ENCODE results near the gene CPT1C. TPM values are rescaled to one million over a fixed set of nuclear protein-coding genes. Genes with fewer than 3 reads are reported as not detected.

CPT1C gene
- total RNA-seq, 4 donors from 2014 or later: 0.97 to 3.3 (median 1.8) TPM

- peak within 1 kb of the TSS; percentile 80 for H3K4me3 ChIP-seq (ENCODE audit: low read depth, poor library complexity, severe bottlenecking)
- DNase-seq (ENCODE audit: low spot score in 2 of 2): no peak
- 1% methylated on average over 35 to 47 of the region's 57 CpGs for WGBS, 2 donors
- intact Hi-C loops (cut with DNase I; ENCODE audit: low total_unique reads): no loop called here
- TF ChIP-seq CTCF (IDR thresholded peaks at IDR 0.05) (no peak), POLR2A (IDR thresholded peaks at IDR 0.05) (peak in 1 of 2 donors; percentile 8)
These were observed 13.6 kb upstream of the CPT1C start, which contains the start of gene PRMT1 for GRCh38 chr19:49677231-49677900. TSS of gene PRMT1 (plus strand) at chr19:49677271. CDS start at chr19:49677281, 10 bp downstream.

DNA sequence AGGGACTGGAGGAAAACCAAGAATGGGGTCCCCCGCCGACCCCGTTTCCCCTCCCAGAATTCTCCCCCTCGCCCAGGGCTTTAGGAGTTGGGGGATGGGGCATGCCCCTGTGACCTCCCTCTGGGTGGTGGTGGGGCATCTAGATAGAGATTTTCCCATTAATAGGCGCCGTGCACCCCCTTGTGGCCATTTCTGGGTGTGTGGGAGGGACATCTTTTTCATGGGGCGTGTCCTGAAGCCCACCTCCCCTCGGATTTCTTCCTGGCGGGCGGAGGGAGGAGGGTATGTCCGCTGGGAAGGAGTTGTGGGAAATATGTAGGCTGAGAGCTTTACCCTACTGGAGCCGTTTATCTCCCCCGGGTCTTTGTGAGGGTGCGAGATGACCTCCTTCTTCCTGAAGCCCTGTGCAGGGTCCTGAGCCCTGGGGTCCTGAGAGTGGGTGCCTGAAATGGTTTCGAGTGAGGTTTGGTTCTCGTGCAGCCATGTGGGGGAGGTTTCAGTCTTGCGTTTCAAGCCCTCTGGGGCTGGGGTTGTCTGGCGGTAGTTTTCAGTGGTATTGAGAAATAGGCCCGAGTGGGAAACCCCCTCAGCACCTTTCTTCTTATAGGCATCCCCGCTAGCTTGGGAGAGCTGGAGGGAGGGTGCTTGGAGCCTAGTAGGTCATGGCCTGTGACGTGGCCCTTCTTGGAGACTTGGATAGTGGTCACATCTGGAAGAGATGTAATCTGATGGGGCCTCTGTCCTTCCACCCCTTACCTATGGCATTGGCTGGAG is 12.8 kb upstream of the CPT1C start:
- H3K4me3 ChIP-seq (ENCODE audit: low read depth, poor library complexity, severe bottlenecking): peak overlapping the region; percentile 80
- 2 to 3% methylated on average over 21 of the region's 21 CpGs for WGBS, 2 donors
- intact Hi-C loops (cut with DNase I; ENCODE audit: low total_unique reads): no loop called here
- peak; percentile 72 to 95 for DNase-seq (ENCODE audit: low spot score in 2 of 2)
- TF ChIP-seq POLR2A (IDR thresholded peaks at IDR 0.05) (no peak), CTCF (IDR thresholded peaks at IDR 0.05) (no peak)

DNA sequence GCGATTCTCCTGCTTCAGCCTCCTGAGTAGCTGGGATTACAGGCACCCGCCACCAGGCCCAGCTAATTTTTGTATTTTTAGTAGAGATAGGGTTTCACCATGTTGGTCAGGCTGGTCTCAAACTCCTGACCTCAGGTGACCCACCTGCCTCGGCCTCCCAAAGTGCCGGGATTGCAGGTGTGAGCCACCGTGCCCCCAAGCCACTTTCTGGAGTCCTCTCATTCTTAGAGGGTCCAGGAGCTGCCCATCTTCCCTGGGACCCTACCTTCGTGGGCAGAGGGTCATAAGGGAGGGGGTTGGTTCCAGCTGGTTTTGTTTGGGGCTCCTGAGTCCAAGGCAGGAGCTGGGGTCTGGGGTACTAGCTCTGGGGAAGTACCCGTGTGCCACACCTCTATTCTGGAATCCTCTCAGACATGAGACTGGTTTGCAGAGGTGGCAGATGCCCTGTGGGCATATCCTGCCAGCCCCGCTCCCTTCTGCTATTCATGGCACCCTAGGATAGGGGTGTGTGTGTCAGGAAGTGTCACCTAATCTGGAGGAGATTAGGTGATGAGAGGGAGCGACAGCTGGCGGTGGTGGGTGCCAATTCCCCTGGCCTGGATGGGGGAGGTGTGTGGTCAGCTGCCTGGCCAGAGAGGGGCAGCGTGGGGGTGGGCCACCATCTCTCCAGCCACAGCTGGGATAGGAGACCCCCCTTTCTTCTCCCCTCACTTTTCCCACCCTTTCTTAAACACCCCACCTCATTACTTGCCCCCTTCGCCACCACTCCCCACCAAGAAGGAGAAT is 11.7 kb upstream of the CPT1C start:
- no peak overlapping the region for H3K4me3 ChIP-seq (ENCODE audit: low read depth, poor library complexity, severe bottlenecking)
- intact Hi-C loops (cut with DNase I; ENCODE audit: low total_unique reads): no loop called here

GRCh38 chr19:49679771-49680413 is 11.0 kb upstream of the CPT1C start:
- WGBS, 2 donors: 64 to 66% methylated on average over 10 of the region's 10 CpGs
- H3K4me3 ChIP-seq (ENCODE audit: low read depth, poor library complexity, severe bottlenecking): no peak overlapping the region
- TF ChIP-seq POLR2A (IDR thresholded peaks at IDR 0.05) (no peak), CTCF (IDR thresholded peaks at IDR 0.05) (no peak)
- no peak for DNase-seq (ENCODE audit: low spot score in 2 of 2)
- intact Hi-C loops (cut with DNase I; ENCODE audit: low total_unique reads): no loop called here

More for the DNA sequence above, 11.7 kb upstream of the CPT1C start:
- no peak for DNase-seq (ENCODE audit: low spot score in 2 of 2)
- 56 to 63% methylated on average over 11 to 12 of the region's 12 CpGs for WGBS, 2 donors
- TF ChIP-seq POLR2A (IDR thresholded peaks at IDR 0.05) (no peak), CTCF (IDR thresholded peaks at IDR 0.05) (no peak)

Measured in lower leg skin (tissue), 4 donors.